ENCODE measurements around the gene PCDH1. TPM values are rescaled to one million over a fixed set of nuclear protein-coding genes. Genes with fewer than 3 reads are reported as not detected.

Gene PCDH1
- total RNA-seq, 1 donor from 2014 or later = 85.4 TPM

DNA sequence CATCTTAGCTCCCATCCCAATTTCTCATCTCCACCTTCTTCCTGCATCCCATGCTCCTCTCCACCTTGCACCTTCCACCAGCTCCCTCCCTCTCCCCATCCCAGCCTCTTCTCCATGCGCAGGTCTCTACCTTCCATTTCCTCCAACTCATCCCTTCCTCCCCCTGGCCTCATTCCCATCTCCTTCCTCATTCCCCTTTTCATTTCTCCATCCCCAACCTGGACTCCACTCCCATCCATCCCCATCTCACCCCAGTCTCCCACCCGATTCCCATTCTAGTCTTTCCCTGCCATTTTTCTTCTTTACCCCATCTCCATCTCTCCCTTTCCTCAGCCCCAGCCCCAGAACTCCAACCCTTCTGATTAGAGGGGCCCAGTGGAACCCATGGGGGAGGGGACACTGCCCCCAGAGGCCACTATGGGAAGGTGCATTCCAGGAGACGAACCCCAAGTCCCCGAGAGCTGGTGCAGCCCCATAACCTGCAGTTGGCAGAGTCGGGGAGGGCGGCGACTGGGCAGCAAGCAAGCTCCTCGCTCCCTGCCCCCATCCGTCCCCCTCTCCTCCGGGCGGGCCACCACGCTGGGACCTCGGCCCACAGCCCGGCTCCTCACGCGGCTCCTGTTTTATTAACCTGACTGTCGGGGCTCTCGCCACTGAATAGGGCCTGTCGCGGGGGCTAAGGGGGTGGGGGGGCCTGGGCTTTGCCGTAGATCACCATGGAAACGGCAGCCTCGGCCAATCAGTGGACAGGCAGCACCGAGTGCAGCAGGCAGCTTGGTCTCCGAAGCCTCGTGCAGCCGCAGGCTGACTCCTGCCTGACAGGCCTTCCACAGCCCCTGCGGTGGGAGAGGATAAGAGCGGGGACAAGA, 66.7 kb downstream of the PCDH1 start:
- peaks cover 3% of the 10 kb centered on the region for H3K4me1 Mint-ChIP-seq (ENCODE audit: low read depth)

DNA sequence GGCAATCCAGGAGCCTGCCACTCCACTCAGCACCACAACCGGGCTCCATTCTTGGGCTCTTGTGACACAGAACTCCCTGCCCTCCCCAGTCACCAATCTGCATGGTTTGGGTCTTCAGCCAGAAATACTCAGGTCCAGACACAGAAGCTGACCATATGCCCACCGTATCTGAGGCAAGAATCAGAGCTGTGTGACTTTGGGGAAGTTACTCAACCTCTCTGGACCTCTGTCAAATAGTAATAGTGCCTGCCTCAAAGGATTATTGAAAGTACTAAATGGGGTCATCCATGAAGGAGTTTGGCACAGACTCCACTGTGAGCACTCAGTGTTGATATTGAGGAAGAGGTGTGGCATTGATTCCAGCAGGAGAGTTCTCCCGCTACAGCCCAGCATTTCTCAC, 67.5 kb downstream of the PCDH1 start:
- peaks cover 4% of the 10 kb centered on the region for H3K36me3 Mint-ChIP-seq (ENCODE audit: low read depth)
- TF ChIP-seq, protein P1, sequence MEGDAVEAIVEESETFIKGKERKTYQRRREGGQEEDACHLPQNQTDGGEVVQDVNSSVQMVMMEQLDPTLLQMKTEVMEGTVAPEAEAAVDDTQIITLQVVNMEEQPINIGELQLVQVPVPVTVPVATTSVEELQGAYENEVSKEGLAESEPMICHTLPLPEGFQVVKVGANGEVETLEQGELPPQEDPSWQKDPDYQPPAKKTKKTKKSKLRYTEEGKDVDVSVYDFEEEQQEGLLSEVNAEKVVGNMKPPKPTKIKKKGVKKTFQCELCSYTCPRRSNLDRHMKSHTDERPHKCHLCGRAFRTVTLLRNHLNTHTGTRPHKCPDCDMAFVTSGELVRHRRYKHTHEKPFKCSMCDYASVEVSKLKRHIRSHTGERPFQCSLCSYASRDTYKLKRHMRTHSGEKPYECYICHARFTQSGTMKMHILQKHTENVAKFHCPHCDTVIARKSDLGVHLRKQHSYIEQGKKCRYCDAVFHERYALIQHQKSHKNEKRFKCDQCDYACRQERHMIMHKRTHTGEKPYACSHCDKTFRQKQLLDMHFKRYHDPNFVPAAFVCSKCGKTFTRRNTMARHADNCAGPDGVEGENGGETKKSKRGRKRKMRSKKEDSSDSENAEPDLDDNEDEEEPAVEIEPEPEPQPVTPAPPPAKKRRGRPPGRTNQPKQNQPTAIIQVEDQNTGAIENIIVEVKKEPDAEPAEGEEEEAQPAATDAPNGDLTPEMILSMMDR (IDR thresholded peaks at IDR 0.05) = no peak
- H3K4me3 Mint-ChIP-seq (ENCODE audit: unreplicated experiment) = no peak overlapping the region
- H3K9me3 Mint-ChIP-seq (ENCODE audit: low read depth) = no peaks in the 10 kb centered on the region
- peaks cover 21% of the 10 kb centered on the region for H3K27me3 Mint-ChIP-seq (ENCODE audit: low read depth)
- peaks cover 2% of the 10 kb centered on the region for H3K4me1 Mint-ChIP-seq (ENCODE audit: low read depth)
- DNase-seq (ENCODE audit: low spot score) = no peak
- no peak overlapping the region for H3K27ac Mint-ChIP-seq (ENCODE audit: unreplicated experiment)

More for the DNA sequence above, 66.7 kb downstream of the PCDH1 start:
- TF ChIP-seq, protein P1 (IDR thresholded peaks at IDR 0.05) = peak; percentile 79
- H3K27me3 Mint-ChIP-seq (ENCODE audit: low read depth) = peaks cover 20% of the 10 kb centered on the region
- H3K27ac Mint-ChIP-seq (ENCODE audit: unreplicated experiment) = peak overlapping the region; percentile 2
- peaks cover 4% of the 10 kb centered on the region for H3K36me3 Mint-ChIP-seq (ENCODE audit: low read depth)
- H3K4me3 Mint-ChIP-seq (ENCODE audit: unreplicated experiment) = no peak overlapping the region
- DNase-seq (ENCODE audit: low spot score) = no peak
- H3K9me3 Mint-ChIP-seq (ENCODE audit: low read depth) = no peaks in the 10 kb centered on the region

DNA sequence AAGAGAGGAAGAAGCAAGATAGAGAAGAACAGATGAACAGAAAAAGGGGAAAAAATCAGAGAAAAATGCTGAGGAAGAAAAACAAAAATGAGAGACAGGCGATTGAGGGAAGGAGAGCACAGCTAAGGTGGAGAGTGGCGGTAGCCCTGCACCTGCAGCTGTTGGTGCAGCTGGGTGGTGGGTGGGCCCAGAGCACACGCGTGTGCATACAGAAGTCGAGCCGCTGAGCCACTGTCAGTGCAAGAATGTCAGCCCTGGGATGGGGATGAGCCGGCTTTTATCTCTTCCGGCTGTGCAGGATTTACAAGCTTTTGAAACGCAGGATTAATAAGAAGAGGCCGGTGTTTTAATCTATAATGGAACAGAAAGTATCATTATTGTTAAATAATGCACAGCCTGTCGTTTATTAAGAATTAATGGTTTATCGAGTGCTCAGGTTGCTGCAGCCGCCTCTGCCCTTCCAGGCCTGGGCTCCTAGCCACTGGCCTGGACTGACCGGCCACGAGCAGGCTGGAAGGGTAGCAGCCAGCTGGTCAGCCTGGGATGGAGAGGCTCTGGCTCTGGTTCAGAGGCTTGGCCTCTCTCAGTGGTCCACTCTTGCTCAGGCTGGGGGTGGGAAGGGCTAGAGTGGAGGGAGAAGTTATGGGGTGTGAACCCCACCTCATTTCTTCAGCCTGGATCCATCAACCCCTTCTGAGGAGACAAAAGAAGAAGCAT, 68.7 kb downstream of the PCDH1 start:
- Mint-ChIP-seq H3K9me3 (ENCODE audit: low read depth) (no peaks in the 10 kb centered on the region), H3K27ac (ENCODE audit: unreplicated experiment) (no peak overlapping the region), H3K4me1 (ENCODE audit: low read depth) (peaks cover 2% of the 10 kb centered on the region)

DNA sequence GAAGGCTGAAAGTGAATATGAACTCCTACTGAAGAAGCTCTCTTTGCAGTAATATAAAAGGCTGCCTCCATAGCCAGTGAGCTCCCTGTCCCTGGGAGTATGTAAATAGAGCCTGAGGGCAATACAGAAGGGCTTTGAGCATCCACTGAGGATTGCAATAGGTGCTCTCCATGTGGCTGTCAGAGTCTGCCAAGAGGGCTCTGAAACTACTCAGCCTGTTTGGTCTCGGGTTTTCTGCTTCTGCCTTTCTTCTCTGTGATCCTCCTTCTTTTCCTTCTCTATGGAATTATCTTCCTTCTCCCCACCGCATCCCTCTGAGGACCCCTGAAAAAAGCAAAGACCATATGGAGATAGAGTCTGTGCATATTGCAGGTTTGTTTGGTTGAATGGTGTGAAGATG, 69.4 kb downstream of the PCDH1 start:
- TF ChIP-seq, protein P1 (IDR thresholded peaks at IDR 0.05) = no peak
- DNase-seq (ENCODE audit: low spot score) = no peak
- Mint-ChIP-seq H3K27ac (ENCODE audit: unreplicated experiment) (no peak overlapping the region), H3K4me3 (ENCODE audit: unreplicated experiment) (no peak overlapping the region), H3K9me3 (ENCODE audit: low read depth) (no peaks in the 10 kb centered on the region), H3K4me1 (ENCODE audit: low read depth) (peaks cover 7% of the 10 kb centered on the region), H3K36me3 (ENCODE audit: low read depth) (peaks cover 4% of the 10 kb centered on the region), H3K27me3 (ENCODE audit: low read depth) (peaks cover 28% of the 10 kb centered on the region)

More for the DNA sequence above, 68.7 kb downstream of the PCDH1 start:
- no peak for DNase-seq (ENCODE audit: low spot score)
- Mint-ChIP-seq H3K36me3 (ENCODE audit: low read depth) (peaks cover 4% of the 10 kb centered on the region), H3K4me3 (ENCODE audit: unreplicated experiment) (no peak overlapping the region), H3K27me3 (ENCODE audit: low read depth) (peaks cover 21% of the 10 kb centered on the region)
- TF ChIP-seq, protein P1 (IDR thresholded peaks at IDR 0.05) = no peak

DNA sequence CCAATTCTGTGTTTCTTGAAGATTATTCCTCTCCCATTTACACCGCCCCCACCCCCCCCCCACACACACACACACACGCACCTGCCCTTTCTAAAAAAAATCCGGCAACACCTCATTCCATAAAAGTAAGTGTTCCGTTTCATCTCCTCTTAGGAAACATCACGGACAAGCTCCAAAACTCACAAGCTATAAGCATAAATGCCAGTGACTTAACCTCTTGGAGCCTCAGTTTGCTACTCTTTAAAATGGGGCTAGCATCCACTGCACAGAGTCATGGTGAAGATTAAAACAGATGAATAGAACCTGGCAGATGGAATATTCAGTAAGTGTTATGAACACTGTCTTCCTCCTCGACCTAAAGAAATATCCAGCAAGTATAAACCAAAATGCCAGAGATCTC, 70.5 kb downstream of the PCDH1 start:
- no peak for DNase-seq (ENCODE audit: low spot score)
- H3K27ac Mint-ChIP-seq (ENCODE audit: unreplicated experiment) = no peak overlapping the region
- H3K9me3 Mint-ChIP-seq (ENCODE audit: low read depth) = no peaks in the 10 kb centered on the region
- peaks cover 4% of the 10 kb centered on the region for H3K36me3 Mint-ChIP-seq (ENCODE audit: low read depth)
- H3K4me3 Mint-ChIP-seq (ENCODE audit: unreplicated experiment) = no peak overlapping the region
- H3K27me3 Mint-ChIP-seq (ENCODE audit: low read depth) = peaks cover 37% of the 10 kb centered on the region
- TF ChIP-seq, protein P1 (IDR thresholded peaks at IDR 0.05) = no peak
- H3K4me1 Mint-ChIP-seq (ENCODE audit: low read depth) = peaks cover 7% of the 10 kb centered on the region
